OCI-LY7 (cell line): Measurements from ENCODE around the gene ZBTB20.

Experiments
- CTCF ChIP-seq: fragments of 200-600 bp; sonication (generic); conservative IDR thresholded peaks from 2 replicates; pipeline ENCODE4 v1.5.1; 2014; ENCODE audit warnings: mild to moderate bottlenecking, antibody characterized with exemption, low read length, moderate library complexity, mixed read lengths
- EZH2phosphoT487 ChIP-seq: fragments of 200-600 bp; sonication (generic); IDR thresholded peaks from 2 replicates; pipeline ENCODE4 v1.6.1; 2018; ENCODE audit warnings: low read depth, borderline replicate concordance, mild to moderate bottlenecking, mixed run types, antibody characterized with exemption, low read length, moderate library complexity, mixed read lengths

GRCh38 chr3:114904633-114905032 lies 242.5 kb downstream of the ZBTB20 start:
- no peak for TF ChIP-seq CTCF
- no peak for TF ChIP-seq EZH2phosphoT487
